Endodermal cell (in vitro differentiated cells): ENCODE measurements around the gene TRIM24. TPM values are rescaled to one million over a fixed set of nuclear protein-coding genes. Genes with fewer than 3 reads are reported as not detected.
A peak's percentile ranks its signal among the peaks of the same experiment; 100 is the strongest.

ENCODE experiments used
- DNase-seq: peaks from one replicate; pipeline ENCODE4 v3.0.0-alpha.2; 2017
- H3K27ac ChIP-seq: 2 replicates; pipeline ENCODE4 v1.5.1; 2013; ENCODE audit warnings: mild to moderate bottlenecking, low read depth, low read length, moderate library complexity
- H3K27me3 ChIP-seq: 2 replicates; pipeline ENCODE4 v1.6.1; 2013; ENCODE audit warnings: mild to moderate bottlenecking, low read length, moderate library complexity; ENCODE audit not compliant: insufficient read depth, control insufficient read depth, poor library complexity, severe bottlenecking
- H3K36me3 ChIP-seq: 2 replicates; pipeline ENCODE4 v1.7.0; 2013; ENCODE audit warnings: mild to moderate bottlenecking, low read length, moderate library complexity; ENCODE audit not compliant: control insufficient read depth, insufficient read depth
- H3K4me1 ChIP-seq: one replicate; pipeline ENCODE4 v1.7.0; 2013; ENCODE audit warnings: low read length; ENCODE audit not compliant: control insufficient read depth, insufficient read depth
- H3K4me3 ChIP-seq: 2 replicates; pipeline ENCODE4 v1.5.1; 2013; ENCODE audit warnings: mild to moderate bottlenecking, low read length, moderate library complexity
- H3K9ac ChIP-seq: 2 replicates; pipeline ENCODE4 v1.6.1; 2013; ENCODE audit warnings: mild to moderate bottlenecking, low read length, moderate library complexity; ENCODE audit not compliant: poor library complexity, severe bottlenecking; ENCODE audit errors: extremely low read depth
- H3K9me3 ChIP-seq: 2 replicates; pipeline ENCODE4 v1.6.1; 2013; ENCODE audit warnings: mild to moderate bottlenecking, low read length, moderate library complexity; ENCODE audit not compliant: control insufficient read depth
- H3K27ac Mint-ChIP-seq: 2 replicates; pipeline ENCODE4 v1.8.0; 2020; ENCODE audit warnings: mixed read lengths
- H3K27me3 Mint-ChIP-seq: 2 replicates; pipeline ENCODE4 v1.8.0; 2021; ENCODE audit warnings: mild to moderate bottlenecking, mixed read lengths; ENCODE audit not compliant: insufficient read depth
- H3K36me3 Mint-ChIP-seq: 2 replicates; pipeline ENCODE4 v1.8.0; 2020; ENCODE audit warnings: low read depth, mixed read lengths
- H3K4me1 Mint-ChIP-seq: 2 replicates; pipeline ENCODE4 v1.8.0; 2020; ENCODE audit warnings: mixed read lengths
- H3K4me3 Mint-ChIP-seq: 2 replicates; pipeline ENCODE4 v1.8.0; 2020; ENCODE audit warnings: mild to moderate bottlenecking, moderate library complexity, mixed read lengths
- H3K9me3 Mint-ChIP-seq: 2 replicates; pipeline ENCODE4 v1.8.0; 2020; ENCODE audit warnings: mild to moderate bottlenecking, mixed read lengths
- WGBS, 2 experiments: methylation state at CpG; one replicate each; pipeline versions ENCODE4 v1.1.5 to v1.1.7; 2013; ENCODE audit warnings: missing lambda C conversion rate in 2 of 2, mixed read lengths in 1 of 2; ENCODE audit not compliant: insufficient coverage in 1 of 2, insufficient read length in 1 of 2; 5-methylcytosine and 5-hydroxymethylcytosine counted together
- total RNA-seq, 2 donors: library from RNA; stranded (reverse); fragmentation: NEBNext Ultra II Directional in 1 of 2; extraction: Animal tissue kit (Norgen Biotek cat#: 25700) in 1 of 2; gene quantifications; 2 replicates in 1 of 2; 3 replicates in 1 of 2; pipeline ENCODE4 v1.2.1, GENCODE V29; 2021
- TF ChIP-seq, protein P1 (sequence below): fragments of 200-600 bp; sonication (generic); conservative IDR thresholded peaks from 2 replicates; pipeline ENCODE4 v1.5.0; 2021; ENCODE audit warnings: antibody characterized with exemption, mild to moderate bottlenecking

Gene TRIM24
- total RNA-seq, 2 donors from 2014 or later = 62.1 to 70.1 TPM

DNA sequence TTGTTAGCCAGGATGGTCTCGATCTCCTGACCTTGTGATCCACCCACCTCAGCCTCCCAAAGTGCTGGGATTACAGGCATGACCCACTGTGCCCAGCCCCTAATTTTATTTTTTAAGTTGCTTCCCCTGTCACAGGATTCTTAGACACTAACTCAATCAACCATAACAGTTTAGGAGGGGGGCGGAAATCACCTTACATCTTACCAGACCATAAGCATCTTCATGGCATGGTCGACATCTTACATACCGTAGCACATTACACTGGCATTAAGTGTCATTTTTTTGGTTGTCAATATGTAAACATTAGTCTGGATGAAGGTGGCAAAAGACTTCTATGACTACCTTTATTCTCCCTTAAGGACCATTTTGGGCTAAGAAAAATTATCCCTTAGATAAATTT lies 95.6 kb downstream of the TRIM24 start:
- H3K9ac ChIP-seq = no peak overlapping the region
- 100% methylated on average over 4 of the region's 4 CpGs; no CpG with 5 or more reads in 1 of the 2 experiments for WGBS, 2 experiments
- no peaks in the 10 kb centered on the region for H3K4me1 Mint-ChIP-seq

DNA sequence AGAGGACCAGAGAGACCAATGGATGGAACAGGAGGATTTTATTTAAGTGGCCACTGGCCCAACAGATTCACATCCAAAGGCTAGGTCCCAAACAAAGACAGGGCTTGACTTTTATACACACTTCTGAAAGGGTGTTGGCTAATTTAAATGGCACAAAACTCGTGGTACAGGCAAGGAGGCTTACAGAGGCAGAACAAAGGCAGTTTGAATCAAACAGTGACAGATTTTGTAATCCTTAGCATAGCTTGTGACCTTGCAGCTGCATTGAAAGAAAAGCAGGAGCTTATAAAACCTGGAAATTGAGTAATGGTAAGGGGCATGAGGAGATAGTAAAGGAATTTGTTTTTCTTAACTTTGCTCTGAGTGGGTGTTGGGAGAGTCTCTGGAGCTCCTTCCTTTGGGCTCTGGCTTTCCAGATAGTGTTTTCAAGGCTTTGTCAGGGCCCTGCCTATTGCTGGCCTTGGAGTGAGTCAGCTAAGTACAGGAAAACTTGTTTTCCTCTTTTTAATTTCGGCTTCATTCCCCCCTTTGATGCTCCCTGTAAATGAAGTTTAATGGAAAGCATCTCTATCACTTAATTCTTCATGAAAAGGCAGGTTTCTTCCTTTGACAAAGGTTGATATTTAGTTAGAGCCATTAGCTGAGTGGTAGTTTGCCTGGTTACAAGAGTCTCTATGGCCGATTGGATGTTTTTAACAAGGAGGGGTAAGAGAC lies 96.9 kb downstream of the TRIM24 start:
- no peaks in the 10 kb centered on the region for H3K27me3 ChIP-seq
- no peak overlapping the region for H3K9ac ChIP-seq
- 86 to 93% methylated on average over 1 to 3 of the region's 3 CpGs for WGBS, 2 experiments
- no peaks in the 10 kb centered on the region for H3K4me1 ChIP-seq
- Mint-ChIP-seq H3K4me1 (no peaks in the 10 kb centered on the region), H3K4me3 (no peak overlapping the region), H3K36me3 (peaks cover 98% of the 10 kb centered on the region), H3K9me3 (peaks cover 79% of the 10 kb centered on the region), H3K27me3 (no peaks in the 10 kb centered on the region), H3K27ac (no peak overlapping the region)
- H3K27ac ChIP-seq = no peak overlapping the region
- peaks cover 99% of the 10 kb centered on the region for H3K36me3 ChIP-seq
- DNase-seq = no peak
- peak overlapping the region; percentile 71 for H3K4me3 ChIP-seq
- TF ChIP-seq, protein P1, sequence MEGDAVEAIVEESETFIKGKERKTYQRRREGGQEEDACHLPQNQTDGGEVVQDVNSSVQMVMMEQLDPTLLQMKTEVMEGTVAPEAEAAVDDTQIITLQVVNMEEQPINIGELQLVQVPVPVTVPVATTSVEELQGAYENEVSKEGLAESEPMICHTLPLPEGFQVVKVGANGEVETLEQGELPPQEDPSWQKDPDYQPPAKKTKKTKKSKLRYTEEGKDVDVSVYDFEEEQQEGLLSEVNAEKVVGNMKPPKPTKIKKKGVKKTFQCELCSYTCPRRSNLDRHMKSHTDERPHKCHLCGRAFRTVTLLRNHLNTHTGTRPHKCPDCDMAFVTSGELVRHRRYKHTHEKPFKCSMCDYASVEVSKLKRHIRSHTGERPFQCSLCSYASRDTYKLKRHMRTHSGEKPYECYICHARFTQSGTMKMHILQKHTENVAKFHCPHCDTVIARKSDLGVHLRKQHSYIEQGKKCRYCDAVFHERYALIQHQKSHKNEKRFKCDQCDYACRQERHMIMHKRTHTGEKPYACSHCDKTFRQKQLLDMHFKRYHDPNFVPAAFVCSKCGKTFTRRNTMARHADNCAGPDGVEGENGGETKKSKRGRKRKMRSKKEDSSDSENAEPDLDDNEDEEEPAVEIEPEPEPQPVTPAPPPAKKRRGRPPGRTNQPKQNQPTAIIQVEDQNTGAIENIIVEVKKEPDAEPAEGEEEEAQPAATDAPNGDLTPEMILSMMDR = no peak
- H3K9me3 ChIP-seq = peaks cover 99% of the 10 kb centered on the region

More for the DNA sequence above, 95.6 kb downstream of the TRIM24 start:
- H3K9me3 ChIP-seq = peaks cover 99% of the 10 kb centered on the region
- TF ChIP-seq, protein P1 = no peak
- H3K27ac ChIP-seq = no peak overlapping the region
- no peaks in the 10 kb centered on the region for H3K27me3 ChIP-seq
- no peaks in the 10 kb centered on the region for H3K27me3 Mint-ChIP-seq
- H3K9me3 Mint-ChIP-seq = peaks cover 76% of the 10 kb centered on the region
- no peak overlapping the region for H3K27ac Mint-ChIP-seq
- peak overlapping the region; percentile 55 for H3K4me3 ChIP-seq
- peaks cover 98% of the 10 kb centered on the region for H3K36me3 Mint-ChIP-seq
- no peak overlapping the region for H3K4me3 Mint-ChIP-seq
- H3K4me1 ChIP-seq = no peaks in the 10 kb centered on the region
- no peak for DNase-seq
- peaks cover 99% of the 10 kb centered on the region for H3K36me3 ChIP-seq

DNA sequence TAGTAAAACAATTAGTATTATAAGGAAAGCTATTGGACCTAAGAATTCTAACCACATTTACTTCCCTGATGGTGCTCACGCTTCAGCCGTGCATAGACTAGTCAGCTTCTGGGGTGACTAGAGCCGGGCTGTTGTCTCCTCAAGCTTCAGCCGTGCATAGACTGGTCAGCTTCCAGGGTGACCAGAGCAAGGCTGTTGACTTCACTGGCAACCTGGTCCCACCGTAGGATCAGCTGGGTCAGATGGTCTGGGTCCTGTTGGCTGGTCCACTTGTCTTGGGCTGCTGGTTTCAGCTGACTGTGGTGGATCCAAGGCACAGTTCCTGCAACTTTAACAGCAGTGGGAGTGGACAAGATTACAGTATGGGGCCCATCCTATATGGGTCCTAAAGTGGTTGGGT lies 99.4 kb downstream of the TRIM24 start:
- peaks cover 100% of the 10 kb centered on the region for H3K36me3 ChIP-seq
- H3K27me3 ChIP-seq = no peaks in the 10 kb centered on the region
- Mint-ChIP-seq H3K4me1 (no peaks in the 10 kb centered on the region), H3K27ac (no peak overlapping the region), H3K27me3 (no peaks in the 10 kb centered on the region), H3K9me3 (peaks cover 85% of the 10 kb centered on the region), H3K4me3 (no peak overlapping the region), H3K36me3 (peaks cover 100% of the 10 kb centered on the region)
- H3K27ac ChIP-seq = no peak overlapping the region
- no peak for DNase-seq
- TF ChIP-seq, protein P1 = no peak
- no peak overlapping the region for H3K9ac ChIP-seq
- H3K9me3 ChIP-seq = peaks cover 100% of the 10 kb centered on the region
- 96 to 100% methylated on average over 5 of the region's 5 CpGs for WGBS, 2 experiments
- no peaks in the 10 kb centered on the region for H3K4me1 ChIP-seq
- H3K4me3 ChIP-seq = no peak overlapping the region
